Progenitor cell of endocrine pancreas (in vitro differentiated cells): ENCODE data around the gene SLC5A10. TPM values are rescaled to one million over a fixed set of nuclear protein-coding genes. Genes with fewer than 3 reads are reported as not detected.

Experiments
- DNase-seq: peaks from one replicate; pipeline ENCODE4 v3.0.0; 2021; ENCODE audit warnings: low spot score; ENCODE audit not compliant: unreplicated experiment
- H3K27ac Mint-ChIP-seq: 2 replicates; pipeline ENCODE4 v1.8.0; 2021; ENCODE audit warnings: mild to moderate bottlenecking, moderate library complexity, mixed read lengths
- H3K27me3 Mint-ChIP-seq: 2 replicates; pipeline ENCODE4 v1.8.0; 2021; ENCODE audit warnings: mixed read lengths
- H3K36me3 Mint-ChIP-seq: 2 replicates; pipeline ENCODE4 v1.8.0; 2022; ENCODE audit warnings: mixed read lengths; ENCODE audit not compliant: insufficient read depth
- H3K4me1 Mint-ChIP-seq: 2 replicates; pipeline ENCODE4 v1.8.0; 2021; ENCODE audit warnings: low read depth, mixed read lengths
- H3K4me3 Mint-ChIP-seq: 2 replicates; pipeline ENCODE4 v1.8.0; 2021; ENCODE audit warnings: low read depth, mild to moderate bottlenecking, moderate library complexity, mixed read lengths
- H3K9me3 Mint-ChIP-seq: 2 replicates; pipeline ENCODE4 v1.8.0; 2021; ENCODE audit warnings: low read depth, mixed read lengths
- total RNA-seq: library from RNA; stranded (reverse); gene quantifications from 2 replicates; pipeline ENCODE4 v1.2.1, GENCODE V29; 2021
- TF ChIP-seq, protein P1 (sequence below): fragments of 200-600 bp; sonication (generic); IDR thresholded peaks from one replicate; pipeline ENCODE4 v1.5.0; 2021; ENCODE audit warnings: antibody characterized with exemption, mild to moderate bottlenecking; ENCODE audit not compliant: unreplicated experiment

The SLC5A10 gene
- total RNA-seq, 1 donor from 2014 or later = not detected

DNA sequence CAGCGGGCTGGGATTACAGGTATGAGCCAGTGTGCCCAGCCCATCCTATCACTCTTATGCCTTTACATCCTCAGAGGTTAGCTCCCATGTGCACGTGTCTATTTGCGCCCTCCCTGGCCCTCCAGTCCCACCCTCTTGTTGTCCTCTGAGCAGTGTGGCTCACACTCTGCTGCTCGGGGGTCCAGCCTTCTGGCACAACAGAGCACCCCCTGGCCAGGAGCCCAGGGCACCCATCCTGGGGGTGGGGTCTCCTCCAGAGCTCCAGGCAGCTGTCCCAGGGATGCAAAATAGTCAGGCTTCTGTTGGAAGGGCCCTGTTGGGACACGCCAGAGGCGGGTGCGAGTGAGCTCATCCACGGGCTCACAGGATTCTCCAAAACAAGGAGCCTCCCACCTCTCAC is 64.3 kb downstream of the SLC5A10 start:
- no peak overlapping the region for H3K27ac Mint-ChIP-seq
- TF ChIP-seq, protein P1, sequence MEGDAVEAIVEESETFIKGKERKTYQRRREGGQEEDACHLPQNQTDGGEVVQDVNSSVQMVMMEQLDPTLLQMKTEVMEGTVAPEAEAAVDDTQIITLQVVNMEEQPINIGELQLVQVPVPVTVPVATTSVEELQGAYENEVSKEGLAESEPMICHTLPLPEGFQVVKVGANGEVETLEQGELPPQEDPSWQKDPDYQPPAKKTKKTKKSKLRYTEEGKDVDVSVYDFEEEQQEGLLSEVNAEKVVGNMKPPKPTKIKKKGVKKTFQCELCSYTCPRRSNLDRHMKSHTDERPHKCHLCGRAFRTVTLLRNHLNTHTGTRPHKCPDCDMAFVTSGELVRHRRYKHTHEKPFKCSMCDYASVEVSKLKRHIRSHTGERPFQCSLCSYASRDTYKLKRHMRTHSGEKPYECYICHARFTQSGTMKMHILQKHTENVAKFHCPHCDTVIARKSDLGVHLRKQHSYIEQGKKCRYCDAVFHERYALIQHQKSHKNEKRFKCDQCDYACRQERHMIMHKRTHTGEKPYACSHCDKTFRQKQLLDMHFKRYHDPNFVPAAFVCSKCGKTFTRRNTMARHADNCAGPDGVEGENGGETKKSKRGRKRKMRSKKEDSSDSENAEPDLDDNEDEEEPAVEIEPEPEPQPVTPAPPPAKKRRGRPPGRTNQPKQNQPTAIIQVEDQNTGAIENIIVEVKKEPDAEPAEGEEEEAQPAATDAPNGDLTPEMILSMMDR = no peak
- H3K27me3 Mint-ChIP-seq = peaks cover 16% of the 10 kb centered on the region
- no peaks in the 10 kb centered on the region for H3K36me3 Mint-ChIP-seq
- no peak for DNase-seq
- no peak overlapping the region for H3K4me3 Mint-ChIP-seq
- H3K9me3 Mint-ChIP-seq = no peaks in the 10 kb centered on the region
- H3K4me1 Mint-ChIP-seq = no peaks in the 10 kb centered on the region

DNA sequence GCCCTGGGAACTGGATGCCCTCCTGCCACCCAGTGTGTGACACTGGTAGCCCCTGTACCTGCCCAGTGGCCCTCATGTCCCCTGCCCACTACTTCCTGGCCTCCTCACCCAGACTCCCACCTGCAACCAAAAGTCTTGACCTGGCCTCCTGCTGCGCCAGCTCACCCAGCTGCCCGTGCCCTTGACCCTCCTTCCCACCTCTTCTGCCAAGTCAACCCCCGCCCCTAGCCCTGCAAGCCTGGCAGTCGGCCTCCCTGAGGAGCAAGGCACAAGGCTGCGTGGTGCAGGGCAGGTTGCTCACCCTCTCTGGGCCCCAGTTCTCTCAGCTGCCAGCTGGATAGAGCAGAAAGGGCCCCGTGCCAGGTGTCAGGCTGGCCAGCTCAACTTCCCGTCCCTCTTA is 64.9 kb downstream of the SLC5A10 start:
- DNase-seq = no peak
- Mint-ChIP-seq H3K27ac (no peak overlapping the region), H3K4me1 (no peaks in the 10 kb centered on the region), H3K9me3 (no peaks in the 10 kb centered on the region), H3K36me3 (no peaks in the 10 kb centered on the region), H3K4me3 (no peak overlapping the region), H3K27me3 (peaks cover 16% of the 10 kb centered on the region)
- TF ChIP-seq, protein P1 = no peak

DNA sequence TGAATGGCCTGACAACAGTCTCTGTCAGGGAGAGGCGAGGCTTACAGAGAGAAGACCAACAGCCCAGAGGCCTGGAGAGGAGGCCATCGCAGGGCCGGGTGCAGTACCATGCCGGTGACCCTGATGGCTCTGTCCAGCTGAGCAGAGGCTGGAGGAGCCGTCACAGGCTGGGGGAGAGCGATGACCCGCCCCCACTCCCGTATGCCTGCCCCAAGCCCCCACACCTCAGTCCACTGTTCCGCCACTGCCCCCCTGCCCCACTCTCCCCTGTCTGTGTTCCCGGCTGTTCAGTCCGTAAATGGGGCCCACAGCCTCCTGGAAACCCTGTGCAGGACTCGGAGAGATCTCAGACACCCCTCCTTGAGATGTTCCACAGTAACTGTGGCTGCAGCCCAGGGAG is 65.4 kb downstream of the SLC5A10 start:
- TF ChIP-seq, protein P1 = no peak
- no peak for DNase-seq
- no peaks in the 10 kb centered on the region for H3K9me3 Mint-ChIP-seq
- H3K4me3 Mint-ChIP-seq = no peak overlapping the region
- no peaks in the 10 kb centered on the region for H3K36me3 Mint-ChIP-seq
- no peak overlapping the region for H3K27ac Mint-ChIP-seq
- H3K27me3 Mint-ChIP-seq = peaks cover 16% of the 10 kb centered on the region
- H3K4me1 Mint-ChIP-seq = no peaks in the 10 kb centered on the region

DNA sequence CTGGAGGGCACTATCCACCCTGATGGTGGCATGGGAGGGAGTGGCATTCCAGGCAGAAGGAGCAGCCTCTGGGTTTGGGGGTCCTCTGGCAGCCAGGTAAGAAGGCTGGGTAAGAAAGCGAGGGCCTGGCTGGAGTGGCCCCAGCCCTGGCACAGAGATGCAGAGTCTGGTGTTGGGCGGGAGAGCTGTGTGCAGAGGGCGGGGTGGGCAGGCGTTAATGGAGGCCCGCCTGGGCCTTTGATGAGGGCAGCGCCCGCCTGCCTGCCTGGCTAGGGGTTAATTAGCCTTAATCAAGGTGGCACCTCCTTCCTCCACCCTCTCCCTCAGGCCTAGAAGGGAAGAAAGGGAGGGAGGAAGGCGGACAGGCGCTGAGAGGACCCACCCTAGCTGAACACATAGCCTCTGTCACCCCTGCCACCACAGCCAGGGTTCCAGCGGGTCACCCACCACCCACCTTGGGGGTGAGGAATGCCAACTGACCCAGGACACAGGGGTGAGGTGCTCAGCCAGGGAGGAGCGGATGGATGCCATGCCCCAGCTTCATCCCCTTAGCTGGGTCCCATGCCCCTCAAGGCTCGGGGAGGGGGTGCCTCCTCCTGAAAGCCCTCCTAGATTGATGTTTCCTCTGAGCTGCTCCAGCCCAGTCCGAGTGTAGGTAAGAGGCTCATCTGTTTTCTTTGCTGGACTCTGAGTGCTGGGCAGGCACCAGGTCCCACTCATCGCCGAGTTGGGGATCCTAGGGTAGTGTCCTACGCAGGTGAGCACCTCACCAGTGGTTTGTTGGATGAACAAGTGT is 66.0 kb downstream of the SLC5A10 start:
- H3K9me3 Mint-ChIP-seq = no peaks in the 10 kb centered on the region
- DNase-seq = no peak
- peaks cover 16% of the 10 kb centered on the region for H3K27me3 Mint-ChIP-seq
- H3K4me1 Mint-ChIP-seq = no peaks in the 10 kb centered on the region
- no peak overlapping the region for H3K27ac Mint-ChIP-seq
- TF ChIP-seq, protein P1 = no peak
- no peak overlapping the region for H3K4me3 Mint-ChIP-seq
- no peaks in the 10 kb centered on the region for H3K36me3 Mint-ChIP-seq

DNA sequence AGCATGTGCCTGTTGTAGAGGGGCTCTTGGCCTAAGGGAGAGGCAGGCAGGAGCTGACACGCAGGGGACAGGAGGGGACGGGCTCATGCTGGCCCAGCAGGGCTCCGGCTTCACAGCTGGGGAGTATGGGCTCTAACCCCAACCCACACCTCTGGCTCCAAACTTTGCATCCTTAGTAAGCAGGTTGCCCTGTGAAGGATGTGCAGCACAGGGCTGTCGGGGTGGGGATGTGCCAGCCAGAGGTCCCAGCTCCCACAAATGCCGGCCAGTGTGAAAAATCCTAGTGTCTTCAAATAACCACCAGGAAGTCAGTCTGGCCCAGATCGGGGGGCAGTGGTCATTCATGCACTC is 66.6 kb downstream of the SLC5A10 start:
- DNase-seq = no peak
- Mint-ChIP-seq H3K27ac (no peak overlapping the region), H3K9me3 (no peaks in the 10 kb centered on the region), H3K36me3 (no peaks in the 10 kb centered on the region), H3K4me1 (no peaks in the 10 kb centered on the region), H3K4me3 (no peak overlapping the region), H3K27me3 (peaks cover 16% of the 10 kb centered on the region)
- TF ChIP-seq, protein P1 = no peak
